Purkinje cell (primary cell): Measurements from ENCODE around the gene KAT2B. TPM values are rescaled to one million over a fixed set of nuclear protein-coding genes. Genes with fewer than 3 reads are reported as not detected.

Experiments
- polyA plus RNA-seq: library from polyadenylated mRNA; unstranded; fragments of >200 nt; fragmentation: Nextera tagmentation; gene quantifications from 2 replicates; pipeline ENCODE4 v1.2.1, GENCODE V29; 2014

The KAT2B gene
- 77.0 and 78.8 TPM in 2 replicates for polyA plus RNA-seq

DNA sequence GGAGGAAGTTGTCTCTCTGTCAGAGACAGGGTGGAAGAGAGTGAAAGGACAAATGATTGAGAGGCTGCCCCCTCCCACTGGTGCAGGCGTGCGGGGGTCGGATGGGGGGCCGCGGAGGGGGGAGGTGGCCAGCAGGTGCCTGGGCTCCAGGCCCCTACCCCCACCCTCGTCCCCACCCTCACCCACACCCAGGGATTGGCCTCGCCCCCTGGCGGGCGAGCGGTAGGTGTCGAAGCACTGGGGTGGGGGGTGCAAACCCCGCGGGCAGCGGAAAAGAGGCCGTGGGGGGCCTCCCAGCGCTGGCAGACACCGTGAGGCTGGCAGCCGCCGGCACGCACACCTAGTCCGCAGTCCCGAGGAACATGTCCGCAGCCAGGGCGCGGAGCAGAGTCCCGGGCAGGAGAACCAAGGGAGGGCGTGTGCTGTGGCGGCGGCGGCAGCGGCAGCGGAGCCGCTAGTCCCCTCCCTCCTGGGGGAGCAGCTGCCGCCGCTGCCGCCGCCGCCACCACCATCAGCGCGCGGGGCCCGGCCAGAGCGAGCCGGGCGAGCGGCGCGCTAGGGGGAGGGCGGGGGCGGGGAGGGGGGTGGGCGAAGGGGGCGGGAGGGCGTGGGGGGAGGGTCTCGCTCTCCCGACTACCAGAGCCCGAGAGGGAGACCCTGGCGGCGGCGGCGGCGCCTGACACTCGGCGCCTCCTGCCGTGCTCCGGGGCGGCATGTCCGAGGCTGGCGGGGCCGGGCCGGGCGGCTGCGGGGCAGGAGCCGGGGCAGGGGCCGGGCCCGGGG, at the start of gene KAT2B:
KAT2B (plus strand) TSS at position 682 of the 783 bp plus-strand sequence; CDS start at position 714, 32 bp downstream.

DNA sequence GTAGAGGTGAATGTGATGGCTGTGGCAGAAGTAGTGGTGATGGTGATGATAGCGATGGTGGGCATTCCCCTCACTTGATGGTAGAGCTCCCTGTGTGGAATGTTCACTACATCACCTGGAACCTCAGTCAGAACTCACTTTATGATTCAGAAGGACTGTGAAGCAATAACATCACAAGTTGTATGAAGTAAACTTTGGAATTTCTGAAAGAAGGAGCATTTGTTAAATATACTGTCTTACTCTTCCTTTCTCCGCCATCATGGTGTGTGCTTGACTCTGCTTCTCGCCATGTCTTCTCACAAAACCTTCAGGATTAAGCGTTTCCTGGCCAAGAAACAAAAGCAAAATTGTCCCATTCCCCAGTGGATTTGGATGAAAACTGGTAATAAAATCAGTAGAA, 28.1 kb upstream of the KAT2B start, which contains the start of gene PP2D1:
PP2D1 (minus strand) TSS at position 101 of the 400 bp plus-strand sequence. CDS start 192 bp downstream, outside the sequence.

DNA sequence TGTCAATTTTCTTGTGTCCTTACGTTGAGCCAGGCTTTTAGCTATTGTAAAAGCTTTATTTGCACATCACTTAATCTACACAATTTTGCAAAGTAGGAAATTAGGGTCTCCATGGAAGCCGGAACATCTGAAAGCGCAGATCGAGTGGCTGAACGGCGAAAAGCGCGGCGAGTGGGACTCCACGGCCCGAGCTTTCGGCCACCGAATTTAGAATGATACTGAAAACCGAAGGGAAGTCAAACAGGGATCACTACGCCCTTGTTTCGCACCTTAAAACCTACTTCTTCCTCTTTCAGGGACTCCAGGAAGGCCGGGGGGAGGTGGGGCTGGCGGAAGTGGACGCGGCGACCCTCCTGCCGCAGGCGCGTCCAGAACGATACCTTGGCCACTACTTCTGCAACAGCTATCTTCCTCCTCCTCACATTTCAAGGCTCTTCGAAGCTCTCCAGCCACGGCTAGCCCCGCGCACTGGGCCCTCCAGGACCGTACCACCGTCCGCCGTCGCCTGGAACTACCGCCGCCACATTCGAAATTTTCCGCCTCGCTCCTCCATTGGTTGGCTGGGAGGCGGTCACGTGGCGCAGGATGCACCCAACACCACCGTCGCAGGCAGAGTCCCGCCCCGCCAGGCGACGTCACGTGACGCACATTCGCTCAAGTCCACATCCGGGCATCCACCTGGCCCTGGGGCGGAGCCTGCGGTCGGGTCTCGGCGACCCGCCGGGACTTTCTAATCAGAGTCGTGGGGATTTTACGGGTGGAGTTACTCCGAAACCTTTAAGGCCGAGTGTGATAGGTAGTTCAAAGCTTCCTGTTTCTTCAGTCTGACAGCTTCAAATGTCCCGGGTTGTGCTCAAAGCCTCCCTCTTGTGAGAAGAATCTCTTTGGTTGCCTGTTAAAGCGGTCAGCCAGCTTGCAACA, 145.7 kb downstream of the KAT2B start, which contains the start of gene SGO1:
SGO1 (minus strand) TSS at position 528 of the 921 bp plus-strand sequence. CDS start 2,179 bp downstream, outside the sequence.

Other genes starting within 250 kb of the KAT2B start
- gene EFHB, start 106.2 kb upstream of the KAT2B start, polyA plus RNA-seq = 0.32 and 4.0 TPM in 2 replicates
- 94.1 and 103 TPM in 2 replicates for gene RAB5A, start 93.3 kb upstream of the KAT2B start, polyA plus RNA-seq
- not detected in 2 replicates for gene PP2D1, start 28.2 kb upstream of the KAT2B start, polyA plus RNA-seq
- 0.95 and 1.9 TPM in 2 replicates for gene SGO1, start 145.8 kb downstream of the KAT2B start, polyA plus RNA-seq